ENCODE results near the gene SIRPB2. TPM values are rescaled to one million over a fixed set of nuclear protein-coding genes. Genes with fewer than 3 reads are reported as not detected.

Gene SIRPB2
- total RNA-seq, 1 experiment from 2014 or later: 7.1 TPM

DNA sequence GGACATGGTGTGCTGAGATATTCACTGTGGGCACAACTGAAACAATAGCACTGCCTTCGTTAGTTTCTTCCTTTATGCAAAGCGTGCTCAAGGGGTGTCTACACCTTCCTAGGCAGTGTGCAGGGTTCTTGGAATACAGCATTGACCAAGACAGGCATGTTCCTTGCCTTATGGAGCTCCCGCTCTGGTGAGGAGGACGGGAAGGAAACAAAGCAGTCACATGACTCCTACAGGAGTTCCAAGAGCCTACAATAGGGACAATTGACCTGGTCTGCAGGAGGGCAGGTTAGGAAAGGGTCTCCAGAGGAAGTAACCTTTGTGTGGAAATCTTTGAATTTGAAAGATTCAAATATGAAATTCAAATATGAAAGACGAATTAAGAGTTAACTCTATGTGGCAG lies 25.8 kb upstream of the SIRPB2 start:
- ChIA-PET CTCF (no interaction called here), POLR2A (ENCODE audit: unreplicated experiment) (no interaction called here)
- no peaks in the 10 kb centered on the region for H3K9me2 ChIP-seq (ENCODE audit: insufficient read depth)
- no peaks in the 10 kb centered on the region for H3K27me3 ChIP-seq (ENCODE audit: insufficient read depth, low read depth)
- no peaks in the 10 kb centered on the region for H3K4me1 ChIP-seq (replicated peaks; ENCODE audit: insufficient read depth)
- TF ChIP-seq, protein P1, sequence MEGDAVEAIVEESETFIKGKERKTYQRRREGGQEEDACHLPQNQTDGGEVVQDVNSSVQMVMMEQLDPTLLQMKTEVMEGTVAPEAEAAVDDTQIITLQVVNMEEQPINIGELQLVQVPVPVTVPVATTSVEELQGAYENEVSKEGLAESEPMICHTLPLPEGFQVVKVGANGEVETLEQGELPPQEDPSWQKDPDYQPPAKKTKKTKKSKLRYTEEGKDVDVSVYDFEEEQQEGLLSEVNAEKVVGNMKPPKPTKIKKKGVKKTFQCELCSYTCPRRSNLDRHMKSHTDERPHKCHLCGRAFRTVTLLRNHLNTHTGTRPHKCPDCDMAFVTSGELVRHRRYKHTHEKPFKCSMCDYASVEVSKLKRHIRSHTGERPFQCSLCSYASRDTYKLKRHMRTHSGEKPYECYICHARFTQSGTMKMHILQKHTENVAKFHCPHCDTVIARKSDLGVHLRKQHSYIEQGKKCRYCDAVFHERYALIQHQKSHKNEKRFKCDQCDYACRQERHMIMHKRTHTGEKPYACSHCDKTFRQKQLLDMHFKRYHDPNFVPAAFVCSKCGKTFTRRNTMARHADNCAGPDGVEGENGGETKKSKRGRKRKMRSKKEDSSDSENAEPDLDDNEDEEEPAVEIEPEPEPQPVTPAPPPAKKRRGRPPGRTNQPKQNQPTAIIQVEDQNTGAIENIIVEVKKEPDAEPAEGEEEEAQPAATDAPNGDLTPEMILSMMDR (conservative IDR thresholded peaks at IDR 0.05): no peak
- TF ChIP-seq EZH2 (IDR thresholded peaks at IDR 0.05; ENCODE audit: low read depth): no peak
- H3K36me3 ChIP-seq (ENCODE audit: low read depth): no peaks in the 10 kb centered on the region
- H3K4me2 ChIP-seq: no peak overlapping the region
- H2AFZ ChIP-seq: no peak overlapping the region
- no TSS peak for BruUV-seq (replicated peaks)
- H3K9me3 ChIP-seq (ENCODE audit: insufficient read depth, low read depth): peaks cover 4% of the 10 kb centered on the region
- intact Hi-C loops (cut with micrococcal nuclease; ENCODE audit: unreplicated experiment): no loop called here
- no peaks in the 10 kb centered on the region for H4K20me1 ChIP-seq (ENCODE audit: insufficient read depth)
- H3F3A ChIP-seq (ENCODE audit: insufficient read depth, low read depth): no peaks in the 10 kb centered on the region
- no peaks in the 10 kb centered on the region for H3K79me2 ChIP-seq (ENCODE audit: low read depth)
- no peak overlapping the region for H3K27ac ChIP-seq
- DNase-seq: no peak
- no peak overlapping the region for H3K4me3 ChIP-seq

DNA sequence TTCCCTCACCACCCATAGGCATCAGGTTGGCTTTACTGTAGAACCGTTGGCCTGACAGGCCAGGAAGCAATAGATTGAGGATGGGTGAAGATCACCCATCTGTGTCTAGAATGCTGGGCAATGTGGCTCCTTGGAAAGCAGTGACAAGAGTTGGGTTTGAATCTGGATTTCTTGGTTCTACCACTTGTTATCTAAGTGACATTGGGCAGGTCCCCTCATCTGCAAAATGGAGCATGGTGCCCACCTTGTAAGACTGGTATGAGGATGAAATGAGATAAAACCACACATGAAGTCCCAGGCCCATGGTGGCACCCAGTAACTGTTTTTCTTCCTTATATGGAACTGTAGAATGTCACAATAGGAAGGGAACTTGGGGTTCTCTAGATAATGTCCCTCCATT lies 22.6 kb upstream of the SIRPB2 start:
- H2AFZ ChIP-seq: no peak overlapping the region
- H3K4me2 ChIP-seq: no peak overlapping the region
- no peak for DNase-seq
- intact Hi-C loops (cut with micrococcal nuclease; ENCODE audit: unreplicated experiment): no loop called here
- no peaks in the 10 kb centered on the region for H3F3A ChIP-seq (ENCODE audit: insufficient read depth, low read depth)
- H3K9me2 ChIP-seq (ENCODE audit: insufficient read depth): no peaks in the 10 kb centered on the region
- no TSS peak for BruUV-seq (replicated peaks)
- no peaks in the 10 kb centered on the region for H3K4me1 ChIP-seq (replicated peaks; ENCODE audit: insufficient read depth)
- H3K4me3 ChIP-seq: no peak overlapping the region
- H3K79me2 ChIP-seq (ENCODE audit: low read depth): no peaks in the 10 kb centered on the region
- no peak overlapping the region for H3K27ac ChIP-seq
- H3K36me3 ChIP-seq (ENCODE audit: low read depth): no peaks in the 10 kb centered on the region
- no peak for TF ChIP-seq EZH2 (IDR thresholded peaks at IDR 0.05; ENCODE audit: low read depth)
- TF ChIP-seq, protein P1 (conservative IDR thresholded peaks at IDR 0.05): no peak
- peaks cover 8% of the 10 kb centered on the region for H3K9me3 ChIP-seq (ENCODE audit: insufficient read depth, low read depth)
- ChIA-PET POLR2A (ENCODE audit: unreplicated experiment) (no interaction called here), CTCF (no interaction called here)
- no peaks in the 10 kb centered on the region for H3K27me3 ChIP-seq (ENCODE audit: insufficient read depth, low read depth)
- H4K20me1 ChIP-seq (ENCODE audit: insufficient read depth): no peaks in the 10 kb centered on the region

DNA sequence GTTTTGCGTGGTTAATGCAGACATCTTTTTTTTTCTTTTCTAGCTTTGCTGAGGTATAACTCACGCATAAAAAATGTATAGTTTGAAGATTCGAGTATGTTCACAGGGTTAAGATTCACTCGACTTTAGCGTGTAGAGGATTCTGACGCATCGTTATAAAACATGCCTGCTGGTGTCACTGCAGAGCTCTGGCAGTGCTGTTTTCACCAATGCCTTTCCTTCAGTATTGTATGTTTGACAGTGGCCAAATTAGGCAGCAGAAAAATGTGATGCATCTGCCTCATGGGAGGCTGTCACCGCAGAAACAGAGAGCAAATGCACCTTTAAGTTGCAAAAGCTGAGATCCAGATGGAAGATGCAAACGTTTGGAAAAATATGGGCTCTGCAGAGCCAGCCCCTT lies 18.0 kb upstream of the SIRPB2 start:
- Histone ChIP-seq H3K27me3 (ENCODE audit: insufficient read depth, low read depth) (no peaks in the 10 kb centered on the region), H3K9me2 (ENCODE audit: insufficient read depth) (no peaks in the 10 kb centered on the region), H3K79me2 (ENCODE audit: low read depth) (no peaks in the 10 kb centered on the region), H3K4me2 (no peak overlapping the region), H3F3A (ENCODE audit: insufficient read depth, low read depth) (peaks cover 17% of the 10 kb centered on the region), H3K9me3 (ENCODE audit: insufficient read depth, low read depth) (peaks cover 8% of the 10 kb centered on the region), H3K4me1 (replicated peaks; ENCODE audit: insufficient read depth) (peaks cover 23% of the 10 kb centered on the region), H3K36me3 (ENCODE audit: low read depth) (no peaks in the 10 kb centered on the region), H3K4me3 (no peak overlapping the region), H3K27ac (no peak overlapping the region), H4K20me1 (ENCODE audit: insufficient read depth) (no peaks in the 10 kb centered on the region), H2AFZ (no peak overlapping the region)
- BruUV-seq (replicated peaks): no TSS peak
- DNase-seq: no peak
- ChIA-PET CTCF (interaction anchor here (0.9 kb wide), 1 partner anchor 255 kb away, joined by 3 read pairs; no protein-coding TSS in a partner anchor), POLR2A (ENCODE audit: unreplicated experiment) (no interaction called here)
- TF ChIP-seq EZH2 (IDR thresholded peaks at IDR 0.05; ENCODE audit: low read depth): no peak
- intact Hi-C loops (cut with micrococcal nuclease; ENCODE audit: unreplicated experiment): loop anchor here (1.0 to 5.0 kb wide), 2 partner anchors 123 to 225 kb away; no protein-coding TSS in a partner anchor

DNA sequence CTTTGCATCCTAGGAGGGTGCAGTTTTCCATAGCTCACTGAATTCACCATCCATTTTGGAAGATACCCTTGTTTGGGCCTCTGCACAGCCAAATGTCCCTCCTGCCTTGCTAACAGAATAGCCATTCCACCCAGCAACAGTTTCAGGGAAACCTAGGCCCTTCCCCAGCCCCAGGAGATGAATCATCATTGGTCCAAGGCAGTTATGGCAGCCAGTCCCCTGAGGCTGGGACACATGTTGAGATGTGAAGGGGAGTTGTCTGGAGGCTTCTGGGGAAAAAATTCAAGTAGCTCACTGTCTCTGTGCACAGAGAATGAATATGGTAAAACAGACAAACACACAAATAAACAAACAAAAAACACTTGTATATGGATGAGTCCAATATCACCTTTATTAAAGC lies 17.4 kb upstream of the SIRPB2 start:
- POLR2A ChIA-PET (ENCODE audit: unreplicated experiment): no interaction called here
- H3K9me2 ChIP-seq (ENCODE audit: insufficient read depth): no peaks in the 10 kb centered on the region

More for the DNA sequence above, 17.4 kb upstream of the SIRPB2 start:
- Histone ChIP-seq H3K4me1 (replicated peaks; ENCODE audit: insufficient read depth) (peaks cover 28% of the 10 kb centered on the region), H4K20me1 (ENCODE audit: insufficient read depth) (no peaks in the 10 kb centered on the region), H2AFZ (no peak overlapping the region), H3K4me2 (no peak overlapping the region), H3K27me3 (ENCODE audit: insufficient read depth, low read depth) (no peaks in the 10 kb centered on the region), H3F3A (ENCODE audit: insufficient read depth, low read depth) (peaks cover 17% of the 10 kb centered on the region), H3K4me3 (no peak overlapping the region), H3K79me2 (ENCODE audit: low read depth) (no peaks in the 10 kb centered on the region), H3K27ac (no peak overlapping the region), H3K9me3 (ENCODE audit: insufficient read depth, low read depth) (peaks cover 8% of the 10 kb centered on the region), H3K36me3 (ENCODE audit: low read depth) (no peaks in the 10 kb centered on the region)
- no peak for DNase-seq
- CTCF ChIA-PET: interaction anchor here (0.6 to 1.8 kb wide), 4 partner anchors 54 to 268 kb away, joined by 3 to 7 read pairs (median 3); no protein-coding TSS in a partner anchor
- intact Hi-C loops (cut with micrococcal nuclease; ENCODE audit: unreplicated experiment): loop anchor here (5.0 kb wide), 1 partner anchor 124 kb away; no protein-coding TSS in a partner anchor
- TF ChIP-seq, protein P1 (conservative IDR thresholded peaks at IDR 0.05): no peak
- no peak for TF ChIP-seq EZH2 (IDR thresholded peaks at IDR 0.05; ENCODE audit: low read depth)
- no TSS peak for BruUV-seq (replicated peaks)
